Measurements from ENCODE around the gene CFAP58. TPM values are rescaled to one million over a fixed set of nuclear protein-coding genes. Genes with fewer than 3 reads are reported as not detected.

CFAP58 gene
- total RNA-seq, 2 donors from 2014 or later, result 0.68 to 0.97 TPM

GRCh38 chr10:104306897-104307296 is 46.7 kb upstream of the CFAP58 start:
- TF ChIP-seq, protein P1, sequence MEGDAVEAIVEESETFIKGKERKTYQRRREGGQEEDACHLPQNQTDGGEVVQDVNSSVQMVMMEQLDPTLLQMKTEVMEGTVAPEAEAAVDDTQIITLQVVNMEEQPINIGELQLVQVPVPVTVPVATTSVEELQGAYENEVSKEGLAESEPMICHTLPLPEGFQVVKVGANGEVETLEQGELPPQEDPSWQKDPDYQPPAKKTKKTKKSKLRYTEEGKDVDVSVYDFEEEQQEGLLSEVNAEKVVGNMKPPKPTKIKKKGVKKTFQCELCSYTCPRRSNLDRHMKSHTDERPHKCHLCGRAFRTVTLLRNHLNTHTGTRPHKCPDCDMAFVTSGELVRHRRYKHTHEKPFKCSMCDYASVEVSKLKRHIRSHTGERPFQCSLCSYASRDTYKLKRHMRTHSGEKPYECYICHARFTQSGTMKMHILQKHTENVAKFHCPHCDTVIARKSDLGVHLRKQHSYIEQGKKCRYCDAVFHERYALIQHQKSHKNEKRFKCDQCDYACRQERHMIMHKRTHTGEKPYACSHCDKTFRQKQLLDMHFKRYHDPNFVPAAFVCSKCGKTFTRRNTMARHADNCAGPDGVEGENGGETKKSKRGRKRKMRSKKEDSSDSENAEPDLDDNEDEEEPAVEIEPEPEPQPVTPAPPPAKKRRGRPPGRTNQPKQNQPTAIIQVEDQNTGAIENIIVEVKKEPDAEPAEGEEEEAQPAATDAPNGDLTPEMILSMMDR (conservative IDR thresholded peaks at IDR 0.05), result no peak
- H3K4me1 ChIP-seq (ENCODE audit: control insufficient read depth, insufficient read depth, low read length), result no peaks in the 10 kb centered on the region
- H3K9me3 Mint-ChIP-seq, result peaks cover 32% of the 10 kb centered on the region
- H3K4me3 Mint-ChIP-seq, result no peak overlapping the region
- no peak overlapping the region for H3K4me3 ChIP-seq (ENCODE audit: low read length)
- no peaks in the 10 kb centered on the region for H3K27me3 Mint-ChIP-seq (ENCODE audit: insufficient read depth)
- 60 to 75% methylated on average over 2 to 3 of the region's 3 CpGs for WGBS, 2 experiments (ENCODE audit: insufficient coverage in 1 of 2, insufficient read length in 1 of 2)
- no peaks in the 10 kb centered on the region for H3K27me3 ChIP-seq (ENCODE audit: control insufficient read depth, insufficient read depth, low read length, poor library complexity, severe bottlenecking)
- peaks cover 1% of the 10 kb centered on the region for H3K4me1 Mint-ChIP-seq
- peaks cover 19% of the 10 kb centered on the region for H3K9me3 ChIP-seq (ENCODE audit: control insufficient read depth, low read length)
- no peak overlapping the region for H3K9ac ChIP-seq (ENCODE audit: extremely low read depth, low read length, poor library complexity, severe bottlenecking)
- H3K36me3 ChIP-seq (ENCODE audit: control insufficient read depth, insufficient read depth, low read length), result peaks cover 15% of the 10 kb centered on the region
- H3K36me3 Mint-ChIP-seq (ENCODE audit: low read depth), result peaks cover 8% of the 10 kb centered on the region
- no peak overlapping the region for H3K27ac Mint-ChIP-seq
- DNase-seq, result no peak
- H3K27ac ChIP-seq (ENCODE audit: low read depth, low read length), result no peak overlapping the region

GRCh38 chr10:104307576-104308438 is 45.8 kb upstream of the CFAP58 start:
- Mint-ChIP-seq H3K27ac (no peak overlapping the region), H3K27me3 (ENCODE audit: insufficient read depth) (no peaks in the 10 kb centered on the region)

GRCh38 chr10:104308439-104308903 is 45.2 kb upstream of the CFAP58 start:
- 92 to 96% methylated on average over 4 of the region's 4 CpGs for WGBS, 2 experiments (ENCODE audit: insufficient coverage in 1 of 2, insufficient read length in 1 of 2)
- peaks cover 13% of the 10 kb centered on the region for H3K9me3 ChIP-seq (ENCODE audit: control insufficient read depth, low read length)
- Mint-ChIP-seq H3K36me3 (ENCODE audit: low read depth) (peaks cover 8% of the 10 kb centered on the region), H3K4me3 (no peak overlapping the region), H3K27me3 (ENCODE audit: insufficient read depth) (no peaks in the 10 kb centered on the region), H3K4me1 (peaks cover 1% of the 10 kb centered on the region), H3K27ac (no peak overlapping the region), H3K9me3 (peaks cover 16% of the 10 kb centered on the region)
- no peak overlapping the region for H3K27ac ChIP-seq (ENCODE audit: low read depth, low read length)
- H3K4me3 ChIP-seq (ENCODE audit: low read length), result no peak overlapping the region
- H3K36me3 ChIP-seq (ENCODE audit: control insufficient read depth, insufficient read depth, low read length), result peaks cover 29% of the 10 kb centered on the region
- TF ChIP-seq, protein P1 (conservative IDR thresholded peaks at IDR 0.05), result no peak
- DNase-seq, result no peak
- no peaks in the 10 kb centered on the region for H3K27me3 ChIP-seq (ENCODE audit: control insufficient read depth, insufficient read depth, low read length, poor library complexity, severe bottlenecking)
- H3K4me1 ChIP-seq (ENCODE audit: control insufficient read depth, insufficient read depth, low read length), result no peaks in the 10 kb centered on the region
- H3K9ac ChIP-seq (ENCODE audit: extremely low read depth, low read length, poor library complexity, severe bottlenecking), result no peak overlapping the region

More at GRCh38 chr10:104307576-104308438, 45.8 kb upstream of the CFAP58 start:
- peaks cover 1% of the 10 kb centered on the region for H3K4me1 Mint-ChIP-seq
- H3K36me3 Mint-ChIP-seq (ENCODE audit: low read depth), result peaks cover 8% of the 10 kb centered on the region
- Histone ChIP-seq H3K27me3 (ENCODE audit: control insufficient read depth, insufficient read depth, low read length, poor library complexity, severe bottlenecking) (no peaks in the 10 kb centered on the region), H3K9me3 (ENCODE audit: control insufficient read depth, low read length) (peaks cover 19% of the 10 kb centered on the region), H3K27ac (ENCODE audit: low read depth, low read length) (no peak overlapping the region), H3K4me3 (ENCODE audit: low read length) (no peak overlapping the region), H3K4me1 (ENCODE audit: control insufficient read depth, insufficient read depth, low read length) (no peaks in the 10 kb centered on the region), H3K9ac (ENCODE audit: extremely low read depth, low read length, poor library complexity, severe bottlenecking) (no peak overlapping the region), H3K36me3 (ENCODE audit: control insufficient read depth, insufficient read depth, low read length) (peaks cover 23% of the 10 kb centered on the region)
- TF ChIP-seq, protein P1 (conservative IDR thresholded peaks at IDR 0.05), result no peak
- no peak for DNase-seq
- peaks cover 23% of the 10 kb centered on the region for H3K9me3 Mint-ChIP-seq
- no peak overlapping the region for H3K4me3 Mint-ChIP-seq
- WGBS, 2 experiments (ENCODE audit: insufficient coverage in 1 of 2, insufficient read length in 1 of 2), result 82 to 89% methylated on average over 3 to 10 of the region's 10 CpGs
